CD4-positive, alpha-beta T cell (primary cell): ENCODE results near the gene PRSS16. TPM values are rescaled to one million over a fixed set of nuclear protein-coding genes. Genes with fewer than 3 reads are reported as not detected.

Source experiments
- ATAC-seq: fragments of 200-7000 bp; cut with Tn5 transposase; one replicate; pipeline ENCODE4 v1.10.0; 2022; ENCODE audit warnings: mild to moderate bottlenecking; ENCODE audit not compliant: poor library complexity
- CTCF ChIA-PET: fragments of 350-600 bp; sonication (Branson Sonifier 250); formaldehyde crosslinking; loops from one replicate; lab custom pipeline; 2021; ENCODE audit warnings: antibody characterized with exemption, inconsistent platforms; lab: Charles Lee
- POLR2A ChIA-PET: fragments of 350-600 bp; sonication (Branson Sonifier 250); formaldehyde crosslinking; loops from one replicate; lab custom pipeline; 2021; ENCODE audit warnings: antibody characterized with exemption, inconsistent platforms; lab: Charles Lee
- DNase-seq, 14 experiments: peaks; one replicate each; pipeline ENCODE4 v3.0.0-alpha.2; 2013 to 2020; ENCODE audit warnings: mixed read lengths in 2 of 14
- H3K27ac ChIP-seq, 2 donors: one replicate each; pipeline versions ENCODE4 v1.5.1 to v1.7.0; 2013; ENCODE audit warnings: low read length in 2 of 2, low read depth in 1 of 2, mild to moderate bottlenecking in 1 of 2
- H3K27me3 ChIP-seq, 2 experiments: 1 replicate in 1 of 2; 2 replicates in 1 of 2; pipeline versions ENCODE4 v1.6.1 to v1.7.0; 2013; ENCODE audit warnings: low read length in 2 of 2, control low read depth in 1 of 2, mild to moderate bottlenecking in 1 of 2, moderate library complexity in 1 of 2; ENCODE audit not compliant: insufficient read depth in 2 of 2, control insufficient read depth in 1 of 2
- H3K36me3 ChIP-seq: one replicate; pipeline ENCODE4 v1.6.1; 2013; ENCODE audit warnings: low read length, control low read depth; ENCODE audit not compliant: insufficient read depth
- H3K4me1 ChIP-seq: one replicate; pipeline ENCODE4 v1.6.1; 2013; ENCODE audit warnings: low read length, control low read depth; ENCODE audit not compliant: insufficient read depth
- H3K4me3 ChIP-seq: one replicate; pipeline ENCODE4 v1.5.1; 2013; ENCODE audit warnings: mild to moderate bottlenecking, low read length, moderate library complexity
- H3K9me3 ChIP-seq, 2 experiments: 1 replicate in 1 of 2; 2 replicates in 1 of 2; pipeline versions ENCODE4 v1.6.1 to v1.7.0; 2013; ENCODE audit warnings: low read length in 2 of 2, mild to moderate bottlenecking in 2 of 2, control low read depth in 1 of 2, moderate library complexity in 1 of 2; ENCODE audit not compliant: control insufficient read depth in 1 of 2, insufficient read depth in 1 of 2
- H3K27ac Mint-ChIP-seq: one replicate; pipeline ENCODE4 v1.8.0; 2020; ENCODE audit warnings: mixed read lengths
- H3K27me3 Mint-ChIP-seq: one replicate; pipeline ENCODE4 v1.8.0; 2021; ENCODE audit warnings: mixed read lengths
- H3K36me3 Mint-ChIP-seq: one replicate; pipeline ENCODE4 v1.8.0; 2021; ENCODE audit warnings: low read depth, mixed read lengths
- H3K4me1 Mint-ChIP-seq: one replicate; pipeline ENCODE4 v1.8.0; 2021; ENCODE audit warnings: low read depth, mixed read lengths
- H3K4me3 Mint-ChIP-seq: one replicate; pipeline ENCODE4 v1.8.0; 2020; ENCODE audit warnings: mild to moderate bottlenecking, mixed read lengths
- H3K9me3 Mint-ChIP-seq: one replicate; pipeline ENCODE4 v1.8.0; 2020; ENCODE audit warnings: mixed read lengths
- CTCF ChIP-seq: fragments of 200-600 bp; IDR thresholded peaks from one replicate; pipeline ENCODE4 v1.8.0; 2022; ENCODE audit warnings: antibody characterized with exemption, mild to moderate bottlenecking
- intact Hi-C, 2 experiments: fragments of 100-400 bp; cut with DNase I in 1 of 2; cut with micrococcal nuclease in 1 of 2; formaldehyde crosslinking; loops; one replicate each; pipeline versions ENCODE4 v1.15.1 to v1.9.0; 2023 to 2025; cut with DNase I, micrococcal nuclease
- total RNA-seq, 174 experiments: library from RNA in 2 of 174; stranded (reverse) in 2 of 174; gene quantifications; one replicate each; pipeline ENCODE4 v1.2.3 and lab custom pipeline; 2021 to 2026

PRSS16 gene
- total RNA-seq, 2 experiments from 2014 or later = 0.69 to 0.98 TPM

GRCh38 chr6:27281569-27281968 lies 34.1 kb downstream of the PRSS16 start:
- Mint-ChIP-seq H3K4me1 (peaks cover 9% of the 10 kb centered on the region), H3K36me3 (peaks cover 18% of the 10 kb centered on the region), H3K9me3 (peaks cover 19% of the 10 kb centered on the region), H3K27me3 (peaks cover 95% of the 10 kb centered on the region), H3K4me3 (peak overlapping the region; percentile 3), H3K27ac (no peak overlapping the region)
- Histone ChIP-seq H3K4me3 (no peak overlapping the region), H3K27me3 (peaks cover 82 to 94% of the 10 kb centered on the region in 2 experiments), H3K9me3 (peaks cover 48 to 54% of the 10 kb centered on the region in 2 experiments), H3K27ac (no peak overlapping the region), H3K4me1 (peaks cover 2% of the 10 kb centered on the region), H3K36me3 (no peaks in the 10 kb centered on the region)
- ChIA-PET POLR2A (no interaction called here), CTCF (no interaction called here)
- ATAC-seq (no peak), DNase-seq (no peak)
- TF ChIP-seq CTCF = no peak
- intact Hi-C loops = loop anchor here in 1 of 2 experiments (5.0 kb wide), 1 partner anchor 44 kb away; no protein-coding TSS in a partner anchor

- H3K4me3 ChIP-seq = no peak overlapping the region
- Mint-ChIP-seq H3K27ac (peak overlapping the region; percentile 58), H3K9me3 (peaks cover 16% of the 10 kb centered on the region), H3K27me3 (peaks cover 96% of the 10 kb centered on the region), H3K36me3 (peaks cover 18% of the 10 kb centered on the region), H3K4me3 (peak overlapping the region; percentile 27), H3K4me1 (peaks cover 9% of the 10 kb centered on the region)
- peaks cover 47 to 48% of the 10 kb centered on the region in 2 experiments for H3K9me3 ChIP-seq
- no peaks in the 10 kb centered on the region for H3K36me3 ChIP-seq
- no peak overlapping the region for H3K27ac ChIP-seq
- ATAC-seq (no peak), DNase-seq (no peak)
- ChIA-PET POLR2A (no interaction called here), CTCF (no interaction called here)
- intact Hi-C loops = loop anchor here in 1 of 2 experiments (5.0 kb wide), 1 partner anchor 46 kb away; no protein-coding TSS in a partner anchor
- H3K27me3 ChIP-seq = peaks cover 81 to 92% of the 10 kb centered on the region in 2 experiments
- no peak for TF ChIP-seq CTCF
- peaks cover 2% of the 10 kb centered on the region for H3K4me1 ChIP-seq
These were observed 35.8 kb downstream of the PRSS16 start for GRCh38 chr6:27283279-27283678.

- Histone ChIP-seq H3K9me3 (peaks cover 36 to 41% of the 10 kb centered on the region in 2 experiments), H3K27ac (no peak overlapping the region), H3K4me3 (no peak overlapping the region), H3K4me1 (no peaks in the 10 kb centered on the region), H3K36me3 (no peaks in the 10 kb centered on the region), H3K27me3 (peaks cover 80 to 92% of the 10 kb centered on the region in 2 experiments)
- ATAC-seq (no peak), DNase-seq (no peak)
- Mint-ChIP-seq H3K27ac (no peak overlapping the region), H3K27me3 (peaks cover 97% of the 10 kb centered on the region), H3K4me3 (no peak overlapping the region), H3K36me3 (peaks cover 11% of the 10 kb centered on the region), H3K9me3 (peaks cover 28% of the 10 kb centered on the region), H3K4me1 (no peaks in the 10 kb centered on the region)
- ChIA-PET CTCF (interaction anchor here (0.8 kb wide), 1 partner anchor 19 kb away, joined by 3 read pairs; no protein-coding TSS in a partner anchor), POLR2A (no interaction called here)
- no peak for TF ChIP-seq CTCF
- intact Hi-C loops = no loop called here
These were observed 38.6 kb downstream of the PRSS16 start for GRCh38 chr6:27286141-27286540.
